A673 (cell line): ENCODE data around the gene ANXA4. TPM values are rescaled to one million over a fixed set of nuclear protein-coding genes. Genes with fewer than 3 reads are reported as not detected.

Experiments used
- BruUV-seq: library from RNA; stranded (reverse); fragments of 400-500 nt; replicated peaks from 2 replicates; lab custom pipeline; 2021; lab: Mats Ljungman, UMichigan
- CTCF ChIA-PET: fragments of 300-600 bp; sonication (Branson Sonifier 250); formaldehyde crosslinking; loops from one replicate; lab custom pipeline; 2022; ENCODE audit warnings: antibody characterized with exemption; lab: Charles Lee
- POLR2A ChIA-PET: fragments of 300-600 bp; sonication (Branson Sonifier 250); formaldehyde crosslinking; loops from one replicate; lab custom pipeline; 2022; ENCODE audit warnings: antibody characterized with exemption; ENCODE audit not compliant: low non-redundant PET; lab: Charles Lee
- DNase-seq: peaks from one replicate; pipeline ENCODE4 v3.0.0-alpha.2; 2015; ENCODE audit warnings: low spot score
- H3K27ac ChIP-seq: fragments of 200-600 bp; sonication (generic); 2 replicates; pipeline ENCODE4 v1.5.1; 2016; ENCODE audit warnings: mixed run types, low read depth, mild to moderate bottlenecking, mixed read lengths, antibody characterized with exemption, low read length; ENCODE audit not compliant: poor library complexity, severe bottlenecking
- H3K27me3 ChIP-seq: fragments of 200-600 bp; sonication (generic); replicated peaks from 2 replicates; pipeline ENCODE4 v1.6.1; 2017; ENCODE audit warnings: mixed run types, low read depth, mild to moderate bottlenecking, mixed read lengths, antibody characterized with exemption, low read length; ENCODE audit not compliant: insufficient read depth, poor library complexity
- H3K36me3 ChIP-seq: fragments of 200-600 bp; sonication (generic); 2 replicates; pipeline ENCODE4 v1.6.1; 2016; ENCODE audit warnings: mixed run types, mild to moderate bottlenecking, mixed read lengths, antibody characterized with exemption, low read length; ENCODE audit not compliant: insufficient read depth, poor library complexity, severe bottlenecking
- H3K4me1 ChIP-seq: fragments of 200-600 bp; sonication (generic); 2 replicates; pipeline ENCODE4 v1.6.1; 2017; ENCODE audit warnings: mixed run types, mild to moderate bottlenecking, mixed read lengths, antibody characterized with exemption, low read length; ENCODE audit not compliant: insufficient read depth, poor library complexity, severe bottlenecking
- H3K4me3 ChIP-seq: fragments of 200-600 bp; sonication (generic); 2 replicates; pipeline ENCODE4 v1.5.1; 2016; ENCODE audit warnings: low read depth, mixed run types, mild to moderate bottlenecking, mixed read lengths, low read length; ENCODE audit not compliant: poor library complexity, severe bottlenecking
- H3K9me3 ChIP-seq: fragments of 200-600 bp; sonication (generic); 2 replicates; pipeline ENCODE4 v1.6.1; 2016; ENCODE audit warnings: mixed run types, low read depth, mild to moderate bottlenecking, mixed read lengths, antibody characterized with exemption, low read length; ENCODE audit not compliant: poor library complexity, severe bottlenecking
- EZH2 ChIP-seq: fragments of 200-600 bp; sonication (generic); IDR thresholded peaks from 2 replicates; pipeline ENCODE4 v1.6.1; 2017; ENCODE audit warnings: borderline replicate concordance, low read depth, mild to moderate bottlenecking, mixed read lengths, antibody characterized with exemption, low read length; ENCODE audit not compliant: poor library complexity, severe bottlenecking
- intact Hi-C: fragments of 100-400 bp; cut with micrococcal nuclease; formaldehyde crosslinking; loops from one replicate; pipeline ENCODE4 v1.10.0; 2022; ENCODE audit not compliant: unreplicated experiment
- total RNA-seq: library from RNA; stranded (reverse); gene quantifications from 2 replicates; pipeline ENCODE4 v1.2.3, GENCODE V29; 2021
- TF ChIP-seq, protein P1 (sequence below): fragments of 300-800, 200-600 bp; sonication (generic); conservative IDR thresholded peaks from 2 replicates; pipeline ENCODE4 v1.5.1; 2017; ENCODE audit warnings: low read depth, mild to moderate bottlenecking, antibody characterized with exemption, low read length, moderate library complexity, mixed read lengths

ANXA4 gene
- total RNA-seq, 1 experiment from 2014 or later: 5.1 TPM

DNA sequence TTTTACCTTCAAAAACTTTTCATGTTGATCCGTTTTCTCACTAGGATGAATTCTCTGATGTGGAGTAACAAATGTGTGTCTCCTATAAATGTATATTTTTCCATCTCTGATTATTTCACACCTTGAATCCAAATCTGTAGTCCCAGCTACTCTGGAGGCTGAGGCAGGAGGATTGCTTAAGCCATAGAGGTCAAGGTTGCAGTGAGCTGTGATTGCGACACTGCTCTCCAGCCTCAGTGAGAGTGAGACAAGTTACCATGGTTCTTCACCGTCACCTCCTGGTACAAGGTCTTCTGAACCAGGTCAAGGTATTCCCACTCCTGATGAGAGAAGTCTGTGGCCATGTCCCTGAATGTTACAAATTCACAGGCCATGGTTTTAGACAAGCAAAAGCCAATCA, 102.6 kb downstream of the ANXA4 start:
- no peak for TF ChIP-seq EZH2
- TF ChIP-seq, protein P1, sequence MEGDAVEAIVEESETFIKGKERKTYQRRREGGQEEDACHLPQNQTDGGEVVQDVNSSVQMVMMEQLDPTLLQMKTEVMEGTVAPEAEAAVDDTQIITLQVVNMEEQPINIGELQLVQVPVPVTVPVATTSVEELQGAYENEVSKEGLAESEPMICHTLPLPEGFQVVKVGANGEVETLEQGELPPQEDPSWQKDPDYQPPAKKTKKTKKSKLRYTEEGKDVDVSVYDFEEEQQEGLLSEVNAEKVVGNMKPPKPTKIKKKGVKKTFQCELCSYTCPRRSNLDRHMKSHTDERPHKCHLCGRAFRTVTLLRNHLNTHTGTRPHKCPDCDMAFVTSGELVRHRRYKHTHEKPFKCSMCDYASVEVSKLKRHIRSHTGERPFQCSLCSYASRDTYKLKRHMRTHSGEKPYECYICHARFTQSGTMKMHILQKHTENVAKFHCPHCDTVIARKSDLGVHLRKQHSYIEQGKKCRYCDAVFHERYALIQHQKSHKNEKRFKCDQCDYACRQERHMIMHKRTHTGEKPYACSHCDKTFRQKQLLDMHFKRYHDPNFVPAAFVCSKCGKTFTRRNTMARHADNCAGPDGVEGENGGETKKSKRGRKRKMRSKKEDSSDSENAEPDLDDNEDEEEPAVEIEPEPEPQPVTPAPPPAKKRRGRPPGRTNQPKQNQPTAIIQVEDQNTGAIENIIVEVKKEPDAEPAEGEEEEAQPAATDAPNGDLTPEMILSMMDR: no peak
- Histone ChIP-seq H3K36me3 (peaks cover 21% of the 10 kb centered on the region), H3K4me3 (no peak overlapping the region), H3K4me1 (no peaks in the 10 kb centered on the region), H3K27ac (no peak overlapping the region), H3K9me3 (no peaks in the 10 kb centered on the region), H3K27me3 (no peaks in the 10 kb centered on the region)
- DNase-seq: no peak
- CTCF ChIA-PET: no interaction called here
- intact Hi-C loops: no loop called here
- POLR2A ChIA-PET: no interaction called here
- BruUV-seq: no TSS peak

DNA sequence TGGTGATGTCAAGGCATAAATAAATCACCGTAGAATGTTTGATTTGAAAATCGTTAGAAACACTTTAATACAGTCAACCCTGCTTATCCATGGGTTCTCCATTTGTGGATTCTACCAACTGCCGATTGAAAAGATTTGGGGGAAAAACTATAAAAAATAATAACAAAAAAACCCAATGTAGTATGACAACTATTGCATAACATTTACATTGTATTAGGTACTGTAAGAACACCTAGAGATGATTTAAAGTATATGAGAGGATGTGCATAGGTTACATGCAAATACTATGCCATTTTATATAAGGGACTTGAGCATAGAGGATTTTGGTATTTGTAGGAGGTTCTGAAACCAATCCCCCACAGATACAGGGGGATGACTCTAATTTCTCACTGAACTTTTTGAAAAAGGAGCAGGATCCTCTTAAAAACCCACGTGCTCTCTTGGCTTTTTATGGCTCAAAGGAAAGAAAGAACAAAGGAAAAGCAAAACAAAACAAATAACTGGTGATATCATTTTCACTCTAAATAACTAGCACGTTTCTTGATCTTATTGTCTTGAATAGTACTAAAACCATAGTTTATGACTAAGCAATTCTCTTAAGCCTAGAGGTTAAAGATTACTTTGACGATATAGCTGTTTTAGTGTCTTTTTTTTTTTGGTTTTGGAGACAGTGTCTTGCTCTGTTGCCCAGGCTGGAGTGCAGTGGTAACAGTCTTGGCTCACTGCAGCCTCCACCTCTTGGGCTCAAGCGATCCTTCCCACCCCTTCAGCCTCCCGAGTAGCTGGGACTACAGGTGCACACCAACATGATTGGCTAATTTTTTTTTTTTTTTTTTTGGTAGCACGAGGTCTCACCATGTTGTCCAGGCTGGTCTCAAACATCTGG, 104.5 kb downstream of the ANXA4 start:
- no peak overlapping the region for H3K27ac ChIP-seq
- no TSS peak for BruUV-seq
- H3K9me3 ChIP-seq: no peaks in the 10 kb centered on the region
- H3K27me3 ChIP-seq: no peaks in the 10 kb centered on the region
- H3K4me3 ChIP-seq: no peak overlapping the region
- intact Hi-C loops: no loop called here
- H3K4me1 ChIP-seq: no peaks in the 10 kb centered on the region
- ChIA-PET CTCF (no interaction called here), POLR2A (no interaction called here)
- TF ChIP-seq EZH2: no peak
- TF ChIP-seq, protein P1: no peak
- DNase-seq: no peak
- H3K36me3 ChIP-seq: peaks cover 18% of the 10 kb centered on the region

DNA sequence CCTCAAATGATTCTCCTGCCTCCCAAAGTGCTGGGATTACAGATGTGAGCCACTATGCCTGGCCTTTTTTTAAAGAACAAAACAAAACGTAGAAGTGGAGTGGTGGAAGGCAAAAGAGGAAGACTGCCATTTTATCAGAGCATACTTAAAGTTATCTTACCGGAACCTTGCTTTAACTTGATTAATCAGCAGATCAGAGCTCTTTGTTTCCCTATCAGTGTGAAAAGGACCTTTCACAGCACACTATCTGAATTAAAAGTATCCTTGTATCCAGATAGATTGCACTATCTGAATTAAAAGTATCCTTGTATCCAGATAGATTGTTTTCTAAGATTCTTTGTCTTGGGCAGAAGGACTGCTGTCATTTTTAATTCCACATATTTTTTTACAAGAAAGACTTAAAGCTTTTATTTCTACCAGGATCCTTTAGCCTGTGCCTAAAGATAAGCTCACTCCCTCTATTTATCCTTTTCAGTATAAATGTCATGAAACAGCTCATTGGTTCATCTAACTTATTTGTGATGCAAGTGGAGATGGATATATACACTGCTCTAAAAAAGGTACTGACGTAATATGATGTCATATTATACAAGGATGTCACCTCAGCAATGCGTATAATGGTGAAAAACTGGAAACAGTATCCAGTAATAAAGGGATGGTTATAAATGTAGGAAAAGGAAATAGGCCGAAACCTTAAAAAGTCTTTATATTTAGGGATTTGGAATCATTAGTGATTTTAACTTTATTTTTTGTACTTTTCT, 105.3 kb downstream of the ANXA4 start:
- no TSS peak for BruUV-seq
- no peak for DNase-seq
- Histone ChIP-seq H3K27ac (no peak overlapping the region), H3K4me1 (no peaks in the 10 kb centered on the region), H3K9me3 (no peaks in the 10 kb centered on the region), H3K27me3 (no peaks in the 10 kb centered on the region), H3K4me3 (no peak overlapping the region), H3K36me3 (peaks cover 18% of the 10 kb centered on the region)
- intact Hi-C loops: no loop called here
- POLR2A ChIA-PET: no interaction called here
- CTCF ChIA-PET: no interaction called here
- TF ChIP-seq, protein P1: no peak
- no peak for TF ChIP-seq EZH2
